Glomerular visceral epithelial cell (primary cell): ENCODE results near the gene SLC15A4.

Experiments
- DNase-seq: peaks from one replicate; pipeline ENCODE4 v3.0.0-alpha.2; 2016; ENCODE audit errors: extremely low spot score

SLC15A4 gene

DNA sequence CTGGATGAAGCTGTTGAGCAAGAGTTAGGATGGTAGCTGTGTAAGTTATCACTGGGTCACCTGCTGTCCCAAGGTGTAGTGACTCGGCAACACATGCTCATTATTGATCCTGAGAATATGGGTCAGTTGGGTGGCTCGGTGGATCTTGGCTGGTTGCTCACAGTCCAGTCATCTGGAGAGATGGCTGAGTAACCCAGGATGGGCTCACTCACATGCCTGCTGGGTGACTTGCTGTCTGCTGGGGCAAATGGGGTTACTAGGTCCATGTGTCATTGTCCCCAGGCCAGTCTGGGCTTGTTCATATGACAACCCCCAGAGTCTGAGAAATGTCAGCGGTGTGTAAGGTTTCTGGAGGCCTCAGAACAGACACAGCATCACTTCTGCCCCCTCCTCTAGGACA is 69.5 kb downstream of the SLC15A4 start:
- no peak for DNase-seq

DNA sequence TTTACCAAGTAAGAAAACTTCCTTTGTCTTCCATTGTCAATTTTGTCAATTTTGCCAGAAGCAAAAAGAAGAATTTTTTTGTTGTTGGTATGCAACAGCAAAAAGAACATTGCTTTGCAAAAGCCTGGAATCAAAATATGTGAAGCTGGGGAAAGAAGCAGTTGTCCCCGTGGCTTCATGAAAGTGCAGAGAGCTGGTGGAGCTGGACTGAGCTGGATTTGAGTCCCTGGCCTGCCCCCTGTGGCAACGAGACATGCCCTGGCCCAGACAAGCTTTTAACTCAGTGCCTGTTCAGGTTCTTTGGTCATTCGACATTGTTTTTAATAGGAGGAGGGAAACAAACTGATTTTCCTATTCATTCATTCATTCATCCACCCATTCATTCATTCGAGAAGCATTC is 70.3 kb downstream of the SLC15A4 start:
- no peak for DNase-seq

- no peak for DNase-seq
Measured at GRCh38 chr12:128752386-128752785, 71.4 kb downstream of the SLC15A4 start.

GRCh38 chr12:128747441-128747840 is 76.3 kb downstream of the SLC15A4 start:
- DNase-seq = no peak

- no peak for DNase-seq
Measured at GRCh38 chr12:128745772-128746689, 77.7 kb downstream of the SLC15A4 start.

DNA sequence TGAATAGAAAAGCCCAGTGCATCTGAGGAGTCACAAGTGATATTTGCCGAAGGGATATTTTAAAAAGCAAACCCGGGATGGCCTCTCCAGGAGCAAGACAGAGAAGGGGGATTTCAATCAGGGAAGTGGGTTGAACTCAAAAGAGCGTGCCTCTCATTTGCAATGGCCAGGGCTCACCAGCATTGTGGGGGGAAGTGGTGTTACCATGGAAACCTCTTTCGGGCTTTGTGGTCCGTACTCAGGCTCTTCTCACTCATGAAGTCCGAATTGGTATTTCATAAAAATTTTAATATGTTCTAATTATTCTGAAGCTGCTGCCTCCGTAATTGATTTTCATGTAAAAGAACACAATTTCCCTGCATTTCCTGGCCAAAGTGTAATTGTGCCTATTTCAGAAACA is 79.8 kb downstream of the SLC15A4 start:
- no peak for DNase-seq
